Sigmoid colon (tissue), 7 donors: ENCODE results near the gene UBASH3A. TPM values are rescaled to one million over a fixed set of nuclear protein-coding genes. Genes with fewer than 3 reads are reported as not detected.

Source experiments
- DNase-seq: peaks from one replicate; pipeline ENCODE4 v3.0.0-alpha.2; 2019
- H3K27ac ChIP-seq, 4 donors: fragments of 200-600 bp; sonication (generic); one replicate each; pipeline ENCODE4 v1.5.1; 2016 to 2019; ENCODE audit warnings: mild to moderate bottlenecking in 1 of 4
- H3K27me3 ChIP-seq, 3 donors: fragments of 200-600 bp; sonication (generic); one replicate each; pipeline ENCODE4 v1.5.1; 2019; ENCODE audit warnings: mild to moderate bottlenecking in 1 of 3
- H3K36me3 ChIP-seq, 4 donors: fragments of 200-600 bp; sonication (generic); one replicate each; pipeline ENCODE4 v1.5.1; 2016 to 2019
- H3K4me1 ChIP-seq, 4 donors: fragments of 200-600 bp; sonication (generic); one replicate each; pipeline ENCODE4 v1.5.1; 2017 to 2019
- H3K4me3 ChIP-seq, 4 donors: fragments of 200-600 bp; sonication (generic); one replicate each; pipeline ENCODE4 v1.5.1; 2017 to 2019; ENCODE audit warnings: mild to moderate bottlenecking in 2 of 4, moderate library complexity in 1 of 4
- H3K9me3 ChIP-seq, 4 donors: fragments of 200-600 bp in 3 of 4; sonication (generic) in 3 of 4; one replicate each; pipeline versions ENCODE4 v1.5.1 to v1.6.1; 2013 to 2019
- EP300 ChIP-seq, 4 donors: sonication (generic); formaldehyde crosslinking; IDR thresholded peaks; one replicate each; pipeline ENCODE4 v1.6.1; 2017; ENCODE audit warnings: antibody characterized with exemption in 4 of 4
- POLR2A ChIP-seq, 2 donors: fragments of 450-650 bp; IDR thresholded peaks; one replicate each; pipeline ENCODE4 v1.6.1; 2016; ENCODE audit warnings: antibody characterized with exemption in 2 of 2, mild to moderate bottlenecking in 2 of 2, moderate library complexity in 2 of 2
- POLR2AphosphoS5 ChIP-seq, 4 donors: sonication (generic); formaldehyde crosslinking; IDR thresholded peaks; one replicate each; pipeline ENCODE4 v1.6.1; 2017; ENCODE audit warnings: antibody characterized with exemption in 4 of 4
- WGBS, 2 donors: extraction: QIAGEN DNeasy Blood & Tissue Kit; methylation state at CpG; one replicate each; pipeline ENCODE4 v1.1.7; 2013; 5-methylcytosine and 5-hydroxymethylcytosine counted together
- intact Hi-C: fragments of 100-400 bp; cut with DNase I; formaldehyde crosslinking; loops from one replicate; pipeline ENCODE4 v1.15.1; 2023
- polyA plus RNA-seq, 3 donors: library from polyadenylated mRNA; stranded (reverse); fragments of 200-250 nt; gene quantifications; one replicate each; pipeline ENCODE4 v1.2.3, GENCODE V29; 2013
- total RNA-seq, 4 donors: library from RNA; depleted of rRNA; stranded (reverse); fragments of >200 nt; gene quantifications; one replicate each; pipeline ENCODE4 v1.1.0, GENCODE V29; 2016
- TF ChIP-seq, protein P1 (sequence below), 4 experiments: fragments of 450-650 bp in 3 of 4; fragments of 200-600 bp in 1 of 4; IDR thresholded peaks; one replicate each; pipeline ENCODE4 v1.5.1; 2016 to 2019; ENCODE audit warnings: antibody characterized with exemption in 4 of 4, mild to moderate bottlenecking in 3 of 4, moderate library complexity in 2 of 4
- donor health status: healthy with polysubstance abuse.
- donor health status: Bipolar disorder and iron deficiency.
- donor health status: healthy.

Gene UBASH3A
- total and polyA plus RNA-seq, 7 donors: 3.9 TPM; not detected in 6

DNA sequence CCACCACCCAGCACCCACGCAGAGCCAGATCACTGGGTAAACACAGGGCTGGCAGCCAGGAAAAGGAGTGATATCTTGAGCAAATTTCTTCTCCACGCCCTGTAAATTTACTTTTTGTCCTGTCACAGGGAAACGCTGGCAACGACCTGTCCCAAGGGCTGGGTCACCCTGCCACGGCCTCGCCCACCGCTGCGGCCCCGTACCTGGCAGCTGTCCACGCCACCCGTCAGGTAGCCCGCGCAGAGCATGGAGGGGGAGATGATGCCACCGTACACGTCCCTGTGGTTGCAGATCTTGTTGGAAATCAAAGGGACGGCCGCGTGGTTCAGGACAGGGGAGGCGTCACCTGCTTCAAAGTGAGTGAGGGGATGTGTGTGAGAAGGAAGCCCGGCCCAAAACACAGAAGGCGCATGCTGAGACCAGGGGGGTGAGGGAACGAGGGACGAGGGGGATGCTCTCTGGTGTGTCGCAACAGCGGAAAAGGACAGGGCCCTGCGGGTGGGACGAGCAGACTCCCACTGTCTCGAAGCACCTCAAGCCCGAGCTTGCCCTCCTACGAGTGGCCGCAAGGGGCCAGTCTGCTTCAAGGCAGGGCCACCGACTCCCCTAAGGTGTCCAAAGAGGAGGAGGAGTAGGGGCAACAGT, 27.2 kb upstream of the UBASH3A start:
- no peaks in the 10 kb centered on the region for H3K4me1 ChIP-seq
- intact Hi-C loops: no loop called here
- no peak overlapping the region for H3K4me3 ChIP-seq
- TF ChIP-seq POLR2AphosphoS5 (IDR thresholded peaks at IDR 0.05) (no peak), EP300 (IDR thresholded peaks at IDR 0.05) (no peak), POLR2A (IDR thresholded peaks at IDR 0.05) (no peak)
- TF ChIP-seq, protein P1, sequence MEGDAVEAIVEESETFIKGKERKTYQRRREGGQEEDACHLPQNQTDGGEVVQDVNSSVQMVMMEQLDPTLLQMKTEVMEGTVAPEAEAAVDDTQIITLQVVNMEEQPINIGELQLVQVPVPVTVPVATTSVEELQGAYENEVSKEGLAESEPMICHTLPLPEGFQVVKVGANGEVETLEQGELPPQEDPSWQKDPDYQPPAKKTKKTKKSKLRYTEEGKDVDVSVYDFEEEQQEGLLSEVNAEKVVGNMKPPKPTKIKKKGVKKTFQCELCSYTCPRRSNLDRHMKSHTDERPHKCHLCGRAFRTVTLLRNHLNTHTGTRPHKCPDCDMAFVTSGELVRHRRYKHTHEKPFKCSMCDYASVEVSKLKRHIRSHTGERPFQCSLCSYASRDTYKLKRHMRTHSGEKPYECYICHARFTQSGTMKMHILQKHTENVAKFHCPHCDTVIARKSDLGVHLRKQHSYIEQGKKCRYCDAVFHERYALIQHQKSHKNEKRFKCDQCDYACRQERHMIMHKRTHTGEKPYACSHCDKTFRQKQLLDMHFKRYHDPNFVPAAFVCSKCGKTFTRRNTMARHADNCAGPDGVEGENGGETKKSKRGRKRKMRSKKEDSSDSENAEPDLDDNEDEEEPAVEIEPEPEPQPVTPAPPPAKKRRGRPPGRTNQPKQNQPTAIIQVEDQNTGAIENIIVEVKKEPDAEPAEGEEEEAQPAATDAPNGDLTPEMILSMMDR (IDR thresholded peaks at IDR 0.05): no peak
- H3K36me3 ChIP-seq: no peaks in the 10 kb centered on the region
- peaks cover 0 to 26% (median 20%) of the 10 kb centered on the region in 3 donors for H3K27me3 ChIP-seq
- 36 to 72% methylated on average over 32 of the region's 32 CpGs for WGBS, 2 donors
- no peaks in the 10 kb centered on the region for H3K9me3 ChIP-seq
- no peak overlapping the region for H3K27ac ChIP-seq
- no peak for DNase-seq

DNA sequence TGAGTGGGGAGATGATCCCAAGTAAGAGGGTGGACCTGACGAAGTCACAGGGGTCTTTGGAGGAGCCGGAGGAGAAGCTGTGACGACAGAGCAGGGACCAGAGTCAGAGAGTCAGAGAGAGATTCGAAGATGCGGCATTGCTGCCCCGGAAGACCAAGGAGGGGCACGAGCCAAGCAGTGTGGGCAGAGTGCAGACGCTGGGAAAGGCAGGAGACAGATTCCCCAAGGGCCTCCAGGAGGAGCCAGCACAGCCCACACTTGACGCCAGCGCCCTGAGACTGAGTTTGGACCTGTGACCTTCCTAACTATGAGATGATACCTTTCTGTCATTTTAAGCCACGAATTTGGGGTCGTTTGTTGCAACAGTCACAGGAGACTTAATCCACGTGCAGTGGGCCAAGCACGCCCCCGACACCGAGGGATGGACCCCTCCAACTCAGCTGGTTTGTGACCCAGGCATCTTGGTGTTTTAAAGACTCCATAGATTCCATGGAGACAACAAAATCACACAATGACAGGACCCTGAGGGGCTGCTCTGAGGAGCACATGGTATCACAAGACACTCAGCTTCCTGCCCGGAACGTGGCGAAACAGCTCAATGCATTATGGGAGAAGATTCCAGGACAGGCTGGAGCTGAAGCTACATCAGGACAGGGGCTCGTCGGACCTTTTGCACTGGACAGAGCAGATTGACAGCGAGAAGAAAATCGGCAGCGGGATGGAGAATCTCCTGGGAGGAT, 26.3 kb upstream of the UBASH3A start:
- 85 to 90% methylated on average over 24 of the region's 24 CpGs for WGBS, 2 donors
- Histone ChIP-seq H3K36me3 (no peaks in the 10 kb centered on the region), H3K27me3 (peaks cover 0 to 26% (median 20%) of the 10 kb centered on the region in 3 donors), H3K4me3 (no peak overlapping the region), H3K9me3 (peaks cover 0 to 4% (median 0%) of the 10 kb centered on the region in 4 donors), H3K4me1 (no peaks in the 10 kb centered on the region), H3K27ac (no peak overlapping the region)
- intact Hi-C loops: no loop called here
- TF ChIP-seq, protein P1 (IDR thresholded peaks at IDR 0.05): no peak
- TF ChIP-seq POLR2A (IDR thresholded peaks at IDR 0.05) (no peak), POLR2AphosphoS5 (IDR thresholded peaks at IDR 0.05) (no peak), EP300 (IDR thresholded peaks at IDR 0.05) (no peak)
- peak; percentile 45 for DNase-seq

DNA sequence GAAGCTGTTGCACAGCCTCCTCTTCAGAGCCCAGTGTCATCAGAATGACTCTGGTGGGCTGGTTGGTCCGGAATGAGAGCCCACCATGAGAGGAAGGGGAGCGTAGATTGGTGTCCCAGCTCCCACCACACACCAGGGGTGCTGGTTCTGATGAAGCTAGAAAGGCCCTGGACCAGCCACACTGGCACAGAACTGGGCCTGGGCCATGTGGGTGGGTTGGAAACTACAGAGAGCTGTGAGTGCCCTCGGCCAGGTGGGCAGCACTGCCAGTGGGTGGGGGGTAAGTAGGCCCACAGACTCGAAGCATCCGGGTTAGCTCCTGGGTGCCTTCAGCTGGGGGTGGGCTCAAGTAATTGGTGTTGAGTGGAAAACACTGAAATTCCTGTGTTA, 25.8 kb upstream of the UBASH3A start:
- 85 to 91% methylated on average over 5 of the region's 5 CpGs for WGBS, 2 donors

DNA sequence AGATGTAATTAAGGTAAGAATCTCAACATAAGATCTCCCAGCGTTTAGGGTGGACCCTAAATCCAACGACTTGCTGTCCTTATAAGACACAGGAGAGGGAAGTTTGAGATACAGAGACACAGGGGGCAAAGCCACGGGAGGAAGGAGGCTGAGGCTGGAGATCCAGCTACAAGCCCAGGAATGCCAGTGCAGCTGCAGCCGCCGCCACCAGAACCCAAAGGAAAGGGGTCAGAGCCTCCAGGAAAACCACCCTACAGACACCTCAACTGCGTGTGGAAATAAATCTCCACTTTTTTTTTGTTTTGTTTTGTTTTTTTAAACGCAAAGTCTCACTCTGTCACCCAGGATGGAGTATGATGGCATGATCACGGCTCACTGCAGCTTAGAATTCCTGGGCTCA, 25.3 kb upstream of the UBASH3A start:
- TF ChIP-seq, protein P1 (IDR thresholded peaks at IDR 0.05): no peak
- TF ChIP-seq POLR2A (IDR thresholded peaks at IDR 0.05) (no peak), EP300 (IDR thresholded peaks at IDR 0.05) (no peak), POLR2AphosphoS5 (IDR thresholded peaks at IDR 0.05) (no peak)
- peaks cover 0 to 26% (median 20%) of the 10 kb centered on the region in 3 donors for H3K27me3 ChIP-seq
- H3K4me1 ChIP-seq: no peaks in the 10 kb centered on the region
- 84 to 88% methylated on average over 8 of the region's 8 CpGs for WGBS, 2 donors
- no peak for DNase-seq
- H3K9me3 ChIP-seq: peaks cover 0 to 4% (median 0%) of the 10 kb centered on the region in 4 donors
- no peak overlapping the region for H3K4me3 ChIP-seq
- no peak overlapping the region for H3K27ac ChIP-seq
- intact Hi-C loops: no loop called here
- no peaks in the 10 kb centered on the region for H3K36me3 ChIP-seq

More for the DNA sequence above, 25.8 kb upstream of the UBASH3A start:
- Histone ChIP-seq H3K27ac (no peak overlapping the region), H3K4me1 (no peaks in the 10 kb centered on the region), H3K9me3 (peaks cover 0 to 4% (median 0%) of the 10 kb centered on the region in 4 donors), H3K4me3 (no peak overlapping the region), H3K36me3 (no peaks in the 10 kb centered on the region), H3K27me3 (peaks cover 0 to 26% (median 20%) of the 10 kb centered on the region in 3 donors)
- intact Hi-C loops: no loop called here
- no peak for TF ChIP-seq POLR2A (IDR thresholded peaks at IDR 0.05)
- TF ChIP-seq EP300 (IDR thresholded peaks at IDR 0.05): no peak
- no peak for DNase-seq

DNA sequence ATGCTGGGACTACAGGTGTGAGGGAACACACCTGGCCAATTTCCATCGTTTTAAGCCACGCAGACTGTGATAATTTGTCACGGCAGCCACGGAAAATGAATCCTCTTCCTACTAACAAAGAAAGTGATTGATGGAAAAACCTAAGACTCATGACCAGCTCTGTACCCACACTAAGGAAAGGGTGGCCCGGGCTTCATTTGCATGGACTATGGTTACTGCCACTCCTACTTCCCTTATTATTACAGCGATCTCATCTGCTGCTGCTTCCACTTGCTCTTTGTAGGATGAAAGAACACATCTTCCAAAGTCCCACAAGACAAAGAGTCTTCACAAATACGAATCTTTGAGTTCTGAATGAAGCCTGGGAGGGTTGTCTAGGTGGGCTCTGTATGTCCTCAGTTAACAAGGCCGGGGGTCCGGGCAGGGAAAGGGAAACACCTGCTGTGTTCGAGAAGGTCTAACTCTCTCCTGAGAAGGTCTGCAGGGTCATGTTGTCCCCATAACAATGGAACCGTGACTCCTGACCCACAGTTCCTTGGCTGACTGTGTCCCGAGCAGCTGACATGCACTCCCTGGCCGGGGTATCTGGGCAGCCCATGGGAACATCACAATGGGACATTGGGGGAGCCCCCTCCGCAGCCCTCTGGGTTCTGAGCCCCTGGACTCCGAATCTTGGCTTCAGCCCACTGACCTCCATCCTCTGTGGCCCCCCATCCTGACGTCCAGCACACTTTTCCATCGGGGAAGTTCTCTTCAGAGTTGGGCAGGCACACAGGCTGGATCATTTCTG, 24.1 kb upstream of the UBASH3A start:
- intact Hi-C loops: no loop called here
- no peak overlapping the region for H3K27ac ChIP-seq
- H3K9me3 ChIP-seq: peaks cover 0 to 4% (median 0%) of the 10 kb centered on the region in 4 donors
- H3K4me3 ChIP-seq: no peak overlapping the region
- no peaks in the 10 kb centered on the region for H3K36me3 ChIP-seq
- TF ChIP-seq EP300 (IDR thresholded peaks at IDR 0.05) (no peak), POLR2A (IDR thresholded peaks at IDR 0.05) (no peak), POLR2AphosphoS5 (IDR thresholded peaks at IDR 0.05) (no peak)
- TF ChIP-seq, protein P1 (IDR thresholded peaks at IDR 0.05): no peak
- DNase-seq: peak; percentile 21
- WGBS, 2 donors: 78 to 84% methylated on average over 17 of the region's 17 CpGs
- no peaks in the 10 kb centered on the region for H3K4me1 ChIP-seq
- peaks cover 0 to 23% (median 11%) of the 10 kb centered on the region in 3 donors for H3K27me3 ChIP-seq
